ENCODE results near the gene ZMAT3.
A peak's percentile ranks its signal among the peaks of the same experiment; 100 is the strongest.

Gene ZMAT3

GRCh38 chr3:179021119-179021903 lies 50.3 kb downstream of the ZMAT3 start:
- DNase-seq = no peak

- no peak for DNase-seq
Observed at GRCh38 chr3:179020112-179020511, 51.5 kb downstream of the ZMAT3 start.

- no peak for DNase-seq
Observed at GRCh38 chr3:179018808-179019207, 52.8 kb downstream of the ZMAT3 start.

- no peak for DNase-seq
Observed at GRCh38 chr3:179016979-179017670, 54.5 kb downstream of the ZMAT3 start.

GRCh38 chr3:179015551-179016020 lies 56.0 kb downstream of the ZMAT3 start:
- DNase-seq = peak; percentile 92

- no peak for DNase-seq
Observed at GRCh38 chr3:179005706-179006105, 65.9 kb downstream of the ZMAT3 start.

GRCh38 chr3:179005213-179005612 lies 66.4 kb downstream of the ZMAT3 start:
- DNase-seq = no peak

GRCh38 chr3:179000659-179001058 lies 71.0 kb downstream of the ZMAT3 start:
- DNase-seq = no peak

GRCh38 chr3:179000144-179000543 lies 71.5 kb downstream of the ZMAT3 start:
- DNase-seq = no peak

GRCh38 chr3:178996399-178996798 lies 75.2 kb downstream of the ZMAT3 start:
- no peak for DNase-seq

- no peak for DNase-seq
Observed at GRCh38 chr3:178990293-178990692, 81.3 kb downstream of the ZMAT3 start.

- DNase-seq = no peak
Observed at GRCh38 chr3:178989821-178990220, 81.8 kb downstream of the ZMAT3 start.

GRCh38 chr3:178987745-178988144 lies 83.9 kb downstream of the ZMAT3 start:
- DNase-seq = no peak

- DNase-seq = no peak
Observed at GRCh38 chr3:178986456-178986855, 85.2 kb downstream of the ZMAT3 start.

- DNase-seq = peak; percentile 82 to 84
Observed at GRCh38 chr3:178982137-178982536, 89.5 kb downstream of the ZMAT3 start.

GRCh38 chr3:178975320-178975719 lies 96.3 kb downstream of the ZMAT3 start:
- DNase-seq = no peak

GRCh38 chr3:178971614-178972013 lies 100.0 kb downstream of the ZMAT3 start:
- no peak for DNase-seq

GRCh38 chr3:178969004-178969700 lies 102.5 kb downstream of the ZMAT3 start:
- DNase-seq = no peak
